ENCODE measurements around the gene GALNT9.

GRCh38 chr12:132151145-132151765 is 178.1 kb downstream of the GALNT9 start:
- no peak for TF ChIP-seq CTCF (IDR thresholded peaks at IDR 0.05)
- TF ChIP-seq EZH2 (IDR thresholded peaks at IDR 0.05): no peak
